ENCODE results near the gene GPR42.

GPR42 gene

GRCh38 chr19:35370722-35371121 is at the start of gene GPR42:
GPR42 (plus strand) TSS chr19:35371068; CDS start chr19:35371360, 292 bp downstream.
- no peak for DNase-seq

DNA sequence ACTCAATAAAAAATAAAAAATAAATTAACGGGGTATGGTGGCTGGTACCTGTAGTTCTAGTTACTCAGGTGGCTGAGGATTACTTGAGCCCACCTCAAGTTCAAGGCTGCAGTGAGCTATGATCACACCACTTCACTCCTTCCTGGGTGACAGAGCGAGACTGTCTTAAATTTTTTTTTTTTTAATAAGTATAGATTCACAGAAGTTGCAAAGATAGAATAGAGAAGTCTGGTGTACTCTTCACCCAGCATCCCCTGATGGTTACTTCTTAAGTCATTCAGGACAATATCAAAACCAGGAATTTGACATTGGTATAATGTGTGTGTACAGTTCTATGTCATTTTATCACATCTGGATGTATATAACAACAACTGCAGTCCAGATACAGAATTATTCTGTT is 49.6 kb upstream of the GPR42 start:
- no peak for DNase-seq

DNA sequence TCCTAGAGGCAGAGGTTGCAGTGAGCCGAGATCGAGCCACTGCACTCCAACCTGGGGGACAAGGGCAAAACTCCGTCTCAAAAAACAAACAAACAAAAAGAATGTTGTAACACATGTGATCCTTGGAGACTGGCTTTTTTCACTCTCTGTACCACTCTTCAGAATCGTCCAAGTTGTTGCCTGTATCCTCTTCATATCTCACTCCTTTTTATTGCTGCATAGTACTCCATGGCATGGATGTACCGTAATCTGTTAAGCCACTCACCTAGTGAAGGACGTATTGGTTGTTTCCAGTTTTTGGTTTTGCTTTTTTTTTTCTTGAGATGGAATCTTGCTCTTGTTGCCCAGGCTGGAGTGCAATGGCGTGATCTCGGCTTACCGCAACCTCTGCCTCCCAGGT is 48.9 kb upstream of the GPR42 start:
- DNase-seq = no peak

DNA sequence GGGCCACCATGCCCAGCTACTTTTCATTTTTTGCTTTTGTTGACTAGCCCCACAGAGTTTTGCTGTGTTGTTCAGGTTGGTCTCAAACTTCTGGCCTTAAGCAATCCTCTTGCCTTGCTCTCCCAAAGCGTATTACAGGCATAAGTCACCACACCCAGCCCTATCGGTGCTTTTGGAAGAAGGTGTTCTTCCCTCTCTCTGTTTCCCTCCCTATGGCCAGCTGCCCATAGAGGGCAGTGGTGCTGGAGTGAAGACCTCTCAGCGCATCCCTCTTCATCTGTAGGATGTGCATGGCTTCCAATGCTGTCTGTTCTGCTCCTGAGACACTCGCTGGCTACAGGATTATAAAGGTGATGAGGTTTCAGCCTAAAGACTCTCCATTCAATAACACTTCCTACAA is 43.2 kb upstream of the GPR42 start:
- no peak for DNase-seq

- DNase-seq = no peak
Observed at GRCh38 chr19:35328851-35329285, 42.0 kb upstream of the GPR42 start, which contains the start of gene CD22. CD22 (plus strand) TSS chr19:35329187; CDS start chr19:35332041, 2,854 bp downstream.

- DNase-seq = no peak
Observed at GRCh38 chr19:35329323-35329722, 41.5 kb upstream of the GPR42 start.

GRCh38 chr19:35330475-35330874 is 40.4 kb upstream of the GPR42 start:
- no peak for DNase-seq

DNA sequence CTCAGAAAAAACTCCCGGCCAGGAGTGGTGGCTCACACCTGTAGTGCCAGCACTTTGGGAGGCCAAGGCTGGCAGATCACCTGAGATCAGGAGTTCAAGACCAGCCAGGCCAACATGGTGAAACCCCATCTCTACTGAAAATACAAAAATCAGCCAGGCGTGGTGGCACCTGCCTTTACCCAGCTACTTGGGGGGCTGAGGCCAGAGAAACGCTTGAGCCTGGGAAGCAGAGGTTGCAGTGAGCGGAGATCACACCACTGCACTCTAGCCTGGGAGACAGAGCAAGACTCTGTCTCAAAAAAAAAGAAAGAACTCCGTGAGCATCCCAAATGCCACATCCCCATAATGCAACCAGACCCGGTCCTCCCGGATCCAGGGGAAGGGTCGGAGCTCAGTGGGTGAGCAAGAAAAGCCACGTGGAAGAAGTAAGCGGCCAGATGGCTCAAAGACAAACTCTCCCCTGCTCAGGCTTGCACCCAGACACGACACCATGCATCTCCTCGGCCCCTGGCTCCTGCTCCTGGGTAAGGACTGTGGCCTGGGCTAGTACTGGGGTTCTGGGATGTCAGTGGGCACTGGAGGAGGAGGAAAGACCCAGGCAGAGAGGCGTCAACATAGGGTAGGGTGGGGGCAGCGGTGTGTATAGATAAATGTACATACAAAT is 39.2 kb upstream of the GPR42 start:
- DNase-seq = no peak

DNA sequence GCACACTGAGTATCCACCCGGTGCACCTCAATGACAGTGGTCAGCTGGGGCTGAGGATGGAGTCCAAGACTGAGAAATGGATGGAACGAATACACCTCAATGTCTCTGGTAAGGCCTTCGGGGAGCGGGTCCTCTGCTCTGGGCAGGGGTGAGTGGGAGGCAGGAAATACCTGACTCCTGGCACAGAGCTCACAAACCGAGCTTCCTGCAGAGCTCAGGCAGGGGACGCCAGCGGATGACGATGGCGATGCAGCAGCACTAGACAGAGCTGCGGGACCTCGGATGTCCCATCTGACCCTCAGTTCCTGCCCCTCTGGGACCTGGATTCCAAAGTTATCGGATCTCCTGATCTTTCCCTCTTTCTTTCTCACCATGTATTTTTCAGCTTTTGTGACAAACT is 38.1 kb upstream of the GPR42 start:
- no peak for DNase-seq

- no peak for DNase-seq
Observed at GRCh38 chr19:35334144-35334753, 36.6 kb upstream of the GPR42 start.

- DNase-seq = no peak
Observed at GRCh38 chr19:35336166-35336955, 34.5 kb upstream of the GPR42 start.

- no peak for DNase-seq
Observed at GRCh38 chr19:35337097-35337983, 33.5 kb upstream of the GPR42 start.

DNA sequence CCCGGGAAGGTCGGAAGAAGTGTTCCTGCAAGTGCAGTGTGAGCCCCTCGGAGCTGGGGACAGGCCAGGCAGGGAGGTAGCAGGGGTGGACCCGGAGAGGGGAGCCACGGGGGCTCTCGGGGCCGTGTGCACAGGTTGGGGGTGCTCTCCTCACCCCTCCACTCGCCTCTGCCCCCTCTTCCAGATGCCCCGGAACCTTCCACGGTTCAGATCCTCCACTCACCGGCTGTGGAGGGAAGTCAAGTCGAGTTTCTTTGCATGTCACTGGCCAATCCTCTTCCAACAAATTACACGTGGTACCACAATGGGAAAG is 32.9 kb upstream of the GPR42 start:
- no peak for DNase-seq

- no peak for DNase-seq
Observed at GRCh38 chr19:35340431-35340830, 30.4 kb upstream of the GPR42 start.

- no peak for DNase-seq
Observed at GRCh38 chr19:35341006-35341405, 29.9 kb upstream of the GPR42 start.

- no peak for DNase-seq
Observed at GRCh38 chr19:35341565-35342225, 29.2 kb upstream of the GPR42 start.

- no peak for DNase-seq
Observed at GRCh38 chr19:35342430-35342829, 28.4 kb upstream of the GPR42 start.

GRCh38 chr19:35344511-35345031 is 26.3 kb upstream of the GPR42 start:
- DNase-seq = no peak

GRCh38 chr19:35345671-35346111 is 25.2 kb upstream of the GPR42 start:
- DNase-seq = no peak

- no peak for DNase-seq
Observed at GRCh38 chr19:35346193-35347052, 24.4 kb upstream of the GPR42 start.

Measured in 8988T (cell line).